ENCODE results near the gene PLAAT3.

DNA sequence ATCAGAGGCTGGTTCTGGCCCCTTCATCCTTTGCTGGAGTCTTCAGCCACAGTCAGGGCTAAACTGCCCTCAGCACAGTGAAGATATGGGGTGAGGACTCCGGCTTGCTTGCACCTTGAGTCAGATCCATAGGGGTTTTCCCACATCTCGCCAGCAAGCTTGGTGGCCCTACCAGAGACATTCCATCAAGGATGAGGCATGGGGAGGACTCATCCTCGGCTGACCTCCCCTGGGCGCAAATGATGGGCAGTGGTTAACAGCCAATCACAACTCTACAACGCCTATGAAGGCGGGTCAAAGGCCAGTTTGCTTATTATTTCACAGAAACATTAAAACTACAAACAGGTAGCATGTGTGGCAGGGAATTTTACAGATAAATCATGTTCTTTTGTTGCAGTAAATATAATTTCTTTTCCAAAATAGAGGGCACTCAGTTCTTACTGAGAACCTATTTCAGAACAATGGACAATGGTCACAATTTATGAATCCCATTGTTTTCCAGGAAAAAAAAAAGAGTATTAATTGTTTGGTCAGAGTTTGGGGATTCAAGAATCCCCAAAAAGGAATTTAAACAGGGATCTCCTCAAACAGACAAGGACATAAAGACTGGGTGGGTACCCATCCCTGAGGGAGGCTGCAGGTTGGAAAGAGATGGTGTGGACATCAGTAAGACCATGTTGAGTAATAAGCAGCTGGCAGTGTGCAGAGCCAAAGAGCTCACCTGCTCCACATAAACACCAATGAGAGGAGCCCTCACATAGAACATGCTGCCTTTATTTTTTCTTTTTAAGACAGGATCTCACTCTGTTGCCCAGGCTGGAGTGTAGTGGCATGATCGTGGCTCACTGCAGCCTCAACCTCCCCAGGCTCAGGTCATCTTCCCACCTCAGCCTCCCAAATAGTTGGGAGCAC is 14.8 kb downstream of the PLAAT3 start:
- TF ChIP-seq CTCF (IDR thresholded peaks at IDR 0.05; ENCODE audit: low read depth, low read length): no peak
- TF ChIP-seq MAX (IDR thresholded peaks at IDR 0.05; ENCODE audit: low read depth, low read length): no peak
